Measurements from ENCODE around the gene RTP3.

GRCh38 chr3:46501702-46502101 is 3.9 kb downstream of the RTP3 start:
- TF ChIP-seq POLR2A (IDR thresholded peaks at IDR 0.05; ENCODE audit: low read depth): no peak
- no peak for TF ChIP-seq CTCF (IDR thresholded peaks at IDR 0.05)
